ENCODE measurements around the gene ANXA1.

ANXA1 gene, protein sequence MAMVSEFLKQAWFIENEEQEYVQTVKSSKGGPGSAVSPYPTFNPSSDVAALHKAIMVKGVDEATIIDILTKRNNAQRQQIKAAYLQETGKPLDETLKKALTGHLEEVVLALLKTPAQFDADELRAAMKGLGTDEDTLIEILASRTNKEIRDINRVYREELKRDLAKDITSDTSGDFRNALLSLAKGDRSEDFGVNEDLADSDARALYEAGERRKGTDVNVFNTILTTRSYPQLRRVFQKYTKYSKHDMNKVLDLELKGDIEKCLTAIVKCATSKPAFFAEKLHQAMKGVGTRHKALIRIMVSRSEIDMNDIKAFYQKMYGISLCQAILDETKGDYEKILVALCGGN

DNA sequence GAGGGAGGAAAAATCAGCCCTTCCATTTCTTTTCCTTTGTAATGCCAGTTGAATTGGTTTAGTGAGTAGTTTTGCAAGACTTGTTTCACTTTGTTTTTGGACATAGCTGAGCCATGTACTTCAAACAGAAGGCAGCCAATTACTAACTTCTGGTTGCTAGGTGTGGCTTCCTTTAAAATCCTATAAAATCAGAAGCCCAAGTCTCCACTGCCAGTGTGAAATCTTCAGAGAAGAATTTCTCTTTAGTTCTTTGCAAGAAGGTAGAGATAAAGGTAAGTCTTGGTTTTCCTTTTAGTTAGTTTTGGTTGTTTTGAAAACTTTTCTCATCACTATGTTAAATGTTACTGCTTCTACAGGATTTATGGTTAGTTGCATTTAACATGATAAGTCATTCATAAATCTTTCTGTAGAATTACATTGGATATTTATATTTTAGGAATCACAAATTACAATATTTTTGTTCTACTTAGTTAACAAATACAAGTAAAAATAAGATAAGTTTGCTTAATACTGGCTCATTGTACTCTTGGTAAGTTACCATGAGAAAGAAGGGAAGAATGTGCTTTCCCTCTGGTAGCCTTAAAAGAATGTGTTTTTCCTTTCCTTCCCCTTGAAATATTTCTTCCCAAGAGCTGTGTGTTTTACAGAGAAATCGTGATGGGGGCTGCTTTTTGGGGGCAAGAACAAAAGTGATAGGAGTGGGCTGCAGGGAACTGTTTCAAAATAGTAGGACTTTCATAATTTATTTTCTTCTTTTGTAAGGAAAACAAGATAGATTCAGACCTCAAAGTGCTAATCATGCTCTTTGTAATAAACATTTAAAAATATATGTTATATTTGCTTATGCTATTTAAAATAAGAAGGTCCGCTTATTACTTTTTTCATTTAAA lies at the start of gene ANXA1:
Gene ANXA1, plus strand, starts transcription at position 213 of the 890 bp plus-strand sequence. CDS start 6,671 bp downstream, outside the sequence.
- DNase-seq: no peak

DNA sequence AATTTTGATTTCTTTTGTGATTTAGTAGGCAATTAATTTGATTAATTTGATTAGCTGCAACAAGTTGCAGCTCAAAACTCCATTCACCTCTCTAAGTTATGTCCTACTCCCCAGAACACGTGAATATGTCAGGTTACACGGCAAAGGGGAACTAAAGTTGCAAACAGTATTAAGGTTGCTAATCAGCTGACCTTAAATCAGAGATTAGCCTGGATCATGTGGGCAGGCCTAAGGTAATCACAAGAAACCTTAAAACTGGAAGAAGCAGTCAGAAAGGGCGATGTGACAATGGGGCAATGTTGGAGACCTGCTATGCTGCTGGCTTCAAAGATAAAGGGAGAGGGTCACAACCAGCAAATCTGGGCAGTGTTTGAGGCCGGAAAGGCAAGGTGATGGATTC lies 47.3 kb upstream of the ANXA1 start:
- no peak for DNase-seq

DNA sequence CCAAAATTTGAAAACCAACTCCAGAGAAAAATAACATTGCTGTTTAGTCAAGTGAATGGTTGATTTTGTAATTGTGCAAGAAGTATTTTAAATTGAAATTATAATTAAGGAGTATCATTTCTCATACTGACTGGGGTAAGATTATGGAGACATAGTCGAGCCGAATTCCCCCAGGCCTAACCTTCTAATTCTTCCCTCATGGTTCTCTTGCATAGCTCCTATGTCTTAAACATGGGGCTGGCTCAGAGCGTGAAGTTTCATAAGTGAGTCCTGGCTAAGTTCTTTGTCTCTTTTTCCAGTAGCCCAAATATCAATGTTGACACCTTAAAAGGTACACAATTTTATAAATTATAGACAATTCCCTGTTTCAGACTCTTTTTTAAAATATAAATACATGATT lies 46.7 kb upstream of the ANXA1 start:
- DNase-seq: no peak

DNA sequence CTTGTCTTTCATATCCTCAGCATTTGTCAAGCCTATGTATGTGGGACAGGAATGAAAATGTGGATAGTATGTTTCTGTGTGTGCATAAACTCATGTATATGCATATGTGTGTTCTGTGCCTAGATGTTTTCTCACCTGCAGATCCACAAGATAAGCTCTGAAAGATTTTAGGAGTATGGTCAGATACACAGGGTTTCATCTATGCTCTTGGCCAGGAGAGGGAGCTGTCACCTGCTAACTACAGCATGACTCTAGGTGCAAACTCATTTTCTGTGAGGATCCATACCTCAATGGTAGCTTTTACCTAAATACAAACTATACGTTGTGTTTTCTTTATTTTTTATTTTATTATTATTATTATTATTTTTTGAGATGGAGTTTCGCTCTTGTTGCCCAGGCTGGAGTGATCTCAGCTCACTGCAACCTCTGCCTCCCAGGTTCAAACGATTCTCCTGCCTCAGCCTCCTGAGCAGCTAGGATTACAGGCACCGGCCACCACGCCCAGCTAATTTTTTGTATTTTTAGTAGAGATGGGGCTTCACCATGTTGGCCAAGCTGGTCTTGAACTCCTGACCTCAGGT lies 44.1 kb upstream of the ANXA1 start:
- peak; percentile 16 to 52 for DNase-seq

DNA sequence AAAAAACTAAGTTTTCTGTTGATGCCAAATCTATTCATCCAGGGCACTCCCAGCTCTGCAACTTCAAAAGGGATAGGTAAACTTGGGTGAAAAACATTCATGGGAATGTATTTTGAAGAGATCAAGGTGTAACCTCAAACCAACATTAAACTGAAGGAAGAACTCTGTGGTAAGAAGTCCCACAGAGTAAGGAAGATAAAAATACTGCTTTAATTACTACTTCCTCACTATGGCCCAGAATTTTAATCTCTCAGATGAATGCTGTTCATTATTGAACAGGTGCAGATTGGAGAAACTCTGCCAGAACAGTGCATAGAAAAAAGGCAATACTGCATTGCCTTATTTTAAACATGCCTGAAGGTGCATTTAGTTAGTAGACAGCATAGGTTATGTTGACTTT lies 37.6 kb upstream of the ANXA1 start:
- DNase-seq: no peak

DNA sequence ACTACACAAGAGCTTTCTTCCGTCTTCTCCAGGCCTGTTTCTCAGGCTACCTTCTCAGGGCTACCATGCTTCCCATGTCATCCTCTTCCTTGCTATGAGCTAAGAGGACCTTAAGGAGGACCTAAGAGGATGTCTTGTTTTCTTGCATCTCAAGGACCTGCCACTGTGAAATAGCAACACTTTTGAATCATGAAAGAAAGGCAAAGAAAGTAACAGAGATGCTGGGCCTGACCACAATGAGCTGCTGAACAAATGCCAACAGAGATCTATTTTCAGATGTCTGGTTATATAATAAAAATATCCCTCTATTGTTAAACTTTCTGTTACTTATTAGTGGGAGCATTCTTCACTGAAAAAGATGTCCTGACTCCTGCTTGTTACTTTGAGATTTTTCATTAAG lies 36.7 kb upstream of the ANXA1 start:
- no peak for DNase-seq

DNA sequence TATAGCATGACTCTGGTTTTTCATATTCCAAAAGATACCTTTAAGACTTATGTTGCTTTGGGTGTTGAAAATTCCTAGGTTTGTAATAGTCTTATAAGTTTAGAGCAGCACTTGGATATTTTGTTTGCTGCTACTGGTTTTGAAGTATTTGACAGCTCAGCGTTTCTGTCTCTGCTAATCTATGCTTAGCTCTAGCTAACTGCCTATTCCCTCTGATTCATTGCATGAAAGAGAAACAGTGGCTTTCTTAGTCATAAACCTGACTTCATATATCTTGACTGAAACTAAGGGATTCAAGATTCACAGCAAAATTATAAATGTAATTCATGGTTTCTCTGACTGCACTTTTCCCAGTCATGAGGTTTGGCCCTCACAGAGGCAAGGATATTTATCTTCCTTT lies 35.6 kb upstream of the ANXA1 start:
- no peak for DNase-seq

DNA sequence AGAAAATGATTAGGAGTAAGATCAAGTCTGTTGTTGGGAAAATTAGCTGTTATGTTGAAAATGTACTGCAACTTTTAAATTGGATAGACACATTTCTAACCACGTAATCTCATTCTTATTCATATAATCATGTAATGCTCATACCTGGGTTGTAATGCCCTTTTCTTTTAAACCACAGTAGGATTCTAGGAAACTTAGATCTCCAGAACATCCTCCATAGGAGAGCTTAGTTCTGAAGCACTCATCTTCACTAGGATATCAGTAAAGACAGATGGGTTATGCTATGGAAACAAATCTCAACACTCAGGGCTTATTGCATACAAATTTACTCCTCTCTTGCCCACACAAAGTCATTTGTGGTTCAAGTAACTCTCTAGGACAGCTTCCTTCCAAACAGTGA lies 34.8 kb upstream of the ANXA1 start:
- no peak for DNase-seq

DNA sequence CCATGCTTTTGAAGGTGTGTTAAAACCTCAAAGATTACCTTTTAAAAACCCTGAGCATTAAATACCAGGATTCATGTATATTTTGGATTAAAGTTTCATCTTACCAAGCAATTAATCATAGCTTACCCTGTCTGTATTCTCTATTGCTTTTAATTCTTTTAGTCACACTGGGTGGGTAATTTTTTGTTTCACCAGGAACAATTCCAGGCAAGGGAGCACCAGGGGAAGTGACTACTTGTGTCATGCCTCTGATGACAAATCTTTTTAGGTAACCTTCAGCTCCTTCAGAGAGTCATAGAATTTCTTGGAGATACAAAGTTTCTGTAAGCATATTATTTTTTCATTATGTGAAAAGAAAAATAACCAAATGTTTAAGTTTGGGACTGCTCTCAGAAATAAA lies 33.4 kb upstream of the ANXA1 start:
- no peak for DNase-seq

DNA sequence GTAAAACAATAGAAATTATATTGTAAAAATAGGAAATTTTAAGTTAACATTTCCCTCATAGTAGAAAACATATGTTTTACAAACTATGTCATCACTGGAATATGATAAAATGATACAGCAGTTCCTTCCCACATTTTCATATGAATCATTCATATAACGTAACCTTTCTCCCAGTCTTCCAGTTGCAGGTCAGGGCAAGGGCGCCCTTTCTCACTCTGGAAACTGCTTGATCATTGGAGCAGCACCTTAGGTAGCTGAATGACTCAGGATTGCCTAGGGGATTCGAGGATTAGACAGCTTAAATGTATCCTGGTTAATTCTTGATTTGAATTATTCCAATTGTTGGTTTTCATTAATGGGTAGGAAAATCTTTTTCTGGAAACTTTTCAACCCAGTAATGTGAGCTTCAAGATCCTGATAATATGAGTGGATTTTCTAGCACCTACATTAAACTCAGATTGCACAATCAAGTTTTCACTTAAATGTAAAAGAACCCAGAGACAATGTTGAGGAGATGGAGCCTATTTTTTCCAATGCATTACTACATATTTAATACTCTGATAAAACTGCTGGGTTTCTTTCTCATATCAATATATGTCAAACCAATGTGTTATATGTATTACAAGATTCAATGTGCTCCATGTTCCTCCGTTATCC lies 32.6 kb upstream of the ANXA1 start:
- no peak for DNase-seq

DNA sequence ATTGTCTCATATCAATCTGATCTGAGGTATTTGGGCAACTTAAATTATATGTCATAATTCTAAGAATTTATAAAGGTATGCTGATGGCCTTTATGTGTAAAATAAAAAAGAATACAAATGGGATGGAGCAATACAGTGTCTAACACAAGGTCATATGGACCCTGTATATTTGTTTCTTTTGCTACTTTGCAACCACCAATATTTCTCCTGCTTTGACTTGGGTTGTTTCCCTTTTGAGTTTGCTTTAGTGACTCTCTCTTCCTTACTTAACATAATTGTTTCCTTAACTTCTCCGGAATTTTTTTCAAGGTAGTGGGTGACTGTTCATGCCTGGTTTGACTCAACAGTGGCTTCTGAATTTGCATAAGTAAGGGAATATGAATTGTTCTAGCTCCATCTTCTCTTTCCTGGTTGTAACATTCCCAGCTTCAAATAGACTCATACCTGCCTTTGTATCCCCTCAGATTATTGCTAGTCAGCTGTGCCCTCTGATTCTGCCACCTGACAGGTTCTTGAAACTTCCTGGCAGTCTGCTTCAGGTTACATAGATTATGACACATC lies 30.2 kb upstream of the ANXA1 start:
- DNase-seq: no peak

DNA sequence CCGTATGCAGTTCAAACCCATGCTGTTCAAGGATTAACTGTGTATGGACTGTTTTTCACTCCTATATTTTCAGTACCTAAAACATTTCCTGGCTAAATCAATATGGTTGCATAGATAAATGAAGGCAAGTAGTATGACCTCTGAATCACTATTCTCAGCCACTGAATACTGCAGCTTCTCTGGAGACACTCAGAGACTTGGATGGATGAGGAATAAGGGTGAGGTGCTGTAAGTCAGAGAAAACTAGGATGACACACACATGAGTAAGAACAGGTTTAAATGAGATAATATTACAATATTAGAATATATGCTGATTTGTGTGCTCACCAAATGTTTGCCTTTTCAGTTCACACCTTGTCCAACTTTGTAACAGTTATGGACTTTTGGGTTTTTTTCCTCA lies 26.0 kb upstream of the ANXA1 start:
- DNase-seq: no peak

DNA sequence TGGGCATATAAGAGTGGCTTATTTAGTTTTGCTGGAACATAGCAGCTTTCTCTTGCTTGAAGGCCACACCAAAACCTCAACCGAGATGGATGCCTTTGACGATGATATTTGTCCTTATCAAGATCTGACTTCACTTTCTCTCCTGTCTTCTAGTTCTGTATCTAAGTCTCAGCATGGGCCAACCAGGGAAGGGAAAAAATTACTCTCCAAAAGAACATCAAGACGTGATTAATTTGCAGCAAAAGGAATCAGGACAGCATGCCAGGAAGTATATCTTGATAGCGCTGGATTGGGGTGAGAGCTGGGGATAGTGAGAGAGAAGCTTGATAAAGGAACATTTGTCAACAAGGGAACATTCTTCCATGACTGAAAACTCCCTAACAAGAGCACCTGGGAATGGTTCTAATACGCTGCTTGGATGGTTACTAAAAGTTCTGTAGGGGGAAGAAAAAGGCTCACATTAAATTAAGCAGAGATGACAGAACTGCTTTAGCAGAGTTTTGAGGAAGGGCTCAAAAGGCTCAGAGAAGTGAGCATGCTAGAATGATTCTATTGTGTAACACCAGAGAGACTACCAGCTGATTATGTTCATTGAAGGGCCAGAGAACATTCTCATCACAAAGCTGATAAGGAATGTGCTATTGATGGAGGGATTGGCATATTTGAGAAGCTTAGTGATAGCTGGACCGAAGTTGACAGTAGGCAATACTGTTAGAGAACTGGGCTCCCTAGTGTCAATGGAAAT lies 21.6 kb upstream of the ANXA1 start:
- no peak for DNase-seq

DNA sequence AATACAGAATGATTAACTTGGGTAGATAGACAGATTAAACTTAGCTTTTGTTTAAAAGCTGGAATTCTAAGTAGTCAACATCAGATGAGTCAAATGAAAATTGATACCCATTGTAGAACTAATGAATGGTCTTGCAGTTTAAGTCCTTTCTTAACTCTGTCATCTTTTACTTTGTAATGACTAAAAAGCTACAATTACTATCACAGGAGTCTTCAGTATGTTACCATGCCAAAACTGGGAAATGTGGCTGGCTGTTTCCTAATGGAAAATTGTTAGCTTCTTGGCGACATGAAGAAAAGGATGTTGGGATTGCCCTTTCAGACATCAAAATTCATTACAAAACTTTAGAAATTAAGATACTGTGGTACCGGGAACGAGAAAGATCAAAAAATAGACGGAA lies 20.2 kb upstream of the ANXA1 start:
- DNase-seq: no peak

DNA sequence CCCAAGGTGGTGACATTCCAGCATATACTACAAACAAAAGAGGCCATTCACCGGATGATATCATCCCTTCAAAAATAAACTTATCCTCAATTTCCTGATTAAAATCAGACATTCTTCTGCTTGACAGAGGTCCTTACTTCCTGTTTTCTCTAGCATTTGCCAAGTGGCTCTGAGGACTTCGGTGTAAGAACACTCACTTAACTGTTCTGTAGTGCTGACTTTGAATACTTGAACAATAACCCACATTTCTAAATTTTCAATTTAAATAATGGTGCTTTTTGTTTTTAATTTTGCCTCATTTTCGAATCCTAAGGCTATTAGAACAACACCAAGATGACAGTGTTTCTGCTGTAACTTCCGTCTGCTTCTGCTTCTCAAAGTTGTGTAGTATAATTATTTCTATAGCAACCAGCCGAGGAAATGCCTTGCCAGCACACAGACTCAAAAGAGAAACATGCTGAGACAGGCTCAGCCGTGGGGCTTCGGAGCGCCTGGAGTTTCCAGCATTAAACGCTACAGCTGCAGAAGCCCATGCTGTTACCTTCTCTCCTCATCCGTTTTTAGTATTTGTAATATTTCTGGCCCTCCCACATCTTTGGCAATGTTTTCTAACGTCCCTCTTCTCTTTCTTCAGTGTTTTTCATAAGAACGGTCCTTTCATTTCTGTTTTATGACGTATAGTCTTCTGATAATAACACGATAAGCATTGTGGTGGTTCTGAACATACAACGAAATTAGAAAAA lies 19.5 kb upstream of the ANXA1 start:
- DNase-seq: peak; percentile 70 to 86

DNA sequence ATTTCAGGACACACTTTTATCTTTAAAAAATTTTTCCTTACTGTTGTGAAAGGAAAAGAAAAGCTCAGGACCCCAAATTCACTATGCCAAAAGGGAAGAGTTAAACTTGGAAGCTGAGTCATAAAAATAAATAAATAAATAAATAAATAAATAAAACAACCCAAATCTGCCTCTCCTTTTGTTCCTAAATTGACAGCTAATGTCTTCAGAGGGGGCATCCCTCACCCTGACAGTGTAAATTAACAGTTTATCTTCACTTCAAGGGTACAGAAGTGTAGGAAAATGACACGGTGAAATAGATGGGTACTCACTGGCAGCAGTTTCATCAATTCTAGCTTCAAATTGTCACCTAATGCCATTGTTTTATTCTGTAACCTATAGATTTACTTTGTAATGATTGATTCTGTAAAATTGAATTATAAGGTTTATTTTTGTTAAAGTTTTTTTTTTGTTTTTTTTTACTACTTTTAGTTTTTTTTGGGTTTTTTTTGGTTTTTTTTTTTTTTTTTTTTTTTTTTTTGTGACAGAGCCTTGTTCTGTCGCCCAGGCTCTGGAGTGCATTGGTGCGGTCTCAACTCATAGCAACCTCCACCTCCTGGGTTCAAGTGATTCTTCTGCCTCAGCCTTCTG lies 18.5 kb upstream of the ANXA1 start:
- DNase-seq: no peak

DNA sequence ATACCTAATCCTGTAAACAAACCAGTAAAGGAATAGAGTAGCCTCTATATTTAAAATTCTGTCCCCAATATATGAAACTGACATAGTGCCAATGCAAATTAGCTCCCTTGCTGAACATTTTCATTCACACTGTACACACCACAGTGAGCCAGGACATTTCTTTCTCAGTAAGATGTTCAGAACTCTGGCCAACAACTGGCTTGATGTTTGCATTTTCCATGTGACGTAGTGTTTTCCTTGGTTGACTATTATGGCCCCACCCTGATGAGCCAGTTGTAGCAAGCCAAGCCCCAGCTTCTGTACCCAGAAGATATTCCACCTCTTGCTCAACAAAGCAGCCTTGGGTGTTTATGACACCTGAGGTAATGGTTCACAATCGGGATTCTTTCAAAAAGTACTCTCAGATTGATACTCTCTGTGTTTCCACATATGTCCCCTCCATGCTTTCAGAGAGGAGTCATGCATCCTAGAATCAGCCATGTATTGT lies 17.7 kb upstream of the ANXA1 start:
- peak in 1 of 2 experiments; percentile 21 for DNase-seq

DNA sequence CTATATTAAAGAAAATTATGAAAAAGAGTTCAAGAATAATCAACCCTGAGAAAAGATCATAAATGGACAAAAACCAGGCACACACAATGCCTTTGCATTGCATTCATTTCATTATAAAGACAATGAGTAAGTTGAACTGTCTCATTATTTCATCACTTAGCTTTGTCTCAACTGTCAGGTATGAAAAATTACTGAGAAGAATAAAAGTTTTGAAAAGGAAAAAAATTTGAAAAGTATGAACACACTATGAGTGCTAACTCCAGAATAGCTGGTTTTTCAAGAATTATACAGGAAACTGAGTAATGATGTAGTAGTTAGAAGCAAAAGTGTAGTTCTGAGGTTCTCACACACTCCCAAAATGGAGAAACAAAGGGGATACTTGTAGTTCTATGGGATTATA lies 16.3 kb upstream of the ANXA1 start:
- DNase-seq: no peak

DNA sequence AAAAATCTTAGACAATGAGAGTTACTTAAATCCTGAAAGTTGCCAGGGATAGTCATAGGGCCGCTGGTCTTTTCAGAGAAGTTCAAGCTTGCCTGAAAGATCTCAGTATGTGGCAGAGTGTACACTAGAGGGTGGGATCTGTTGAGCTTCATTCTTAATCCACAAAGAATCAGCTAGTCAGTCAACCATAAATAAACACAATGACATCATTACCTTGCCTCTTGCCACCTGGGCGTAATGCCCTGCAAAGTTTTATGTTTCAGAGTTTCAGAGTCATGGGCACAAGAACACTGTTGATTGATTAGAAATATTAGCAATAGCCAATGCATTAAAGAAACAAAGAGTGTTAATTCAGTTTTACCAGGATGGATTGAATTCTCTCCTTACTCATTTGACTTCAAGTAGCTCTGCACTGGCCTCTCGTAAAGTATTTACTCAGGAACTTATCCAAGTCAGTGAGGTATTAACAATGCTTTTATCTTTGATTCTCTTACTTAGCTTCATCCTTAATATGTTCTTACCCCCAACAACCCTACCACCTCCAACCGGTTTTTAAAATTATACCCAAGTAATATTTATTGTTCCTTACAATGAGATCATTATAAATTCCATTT lies 14.3 kb upstream of the ANXA1 start:
- no peak for DNase-seq

DNA sequence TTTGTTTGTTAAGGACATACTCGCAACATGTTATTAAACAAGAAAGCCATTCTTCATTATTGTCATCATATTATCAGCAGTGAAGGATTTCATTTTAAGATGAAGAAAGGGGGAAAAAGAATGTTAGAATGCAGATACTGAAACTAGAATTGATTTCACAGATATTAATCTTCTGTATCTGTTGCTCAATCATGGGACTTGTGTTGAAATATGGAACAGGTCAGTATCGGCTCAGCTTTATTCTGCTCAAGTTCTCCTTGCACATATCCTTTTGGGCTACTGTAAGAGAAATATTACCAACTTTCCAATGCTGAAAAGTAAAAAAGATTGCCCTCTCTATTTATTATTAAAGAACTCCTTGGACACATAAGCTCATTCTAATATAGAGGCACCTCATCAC lies 13.8 kb upstream of the ANXA1 start:
- no peak for DNase-seq
